GM12878 (cell line): ENCODE measurements around the gene CAV2. TPM values are rescaled to one million over a fixed set of nuclear protein-coding genes. Genes with fewer than 3 reads are reported as not detected.

Source experiments
- ATAC-seq: fragments of 200-7000 bp; cut with Tn5 transposase; 3 replicates; pipeline ENCODE4 v1.9.1; 2020; ENCODE audit warnings: mild to moderate bottlenecking, moderate library complexity
- BruUV-seq: library from RNA; stranded (reverse); fragments of 400-500 nt; replicated peaks from 2 replicates; lab custom pipeline; 2021; lab: Mats Ljungman, UMichigan
- CTCF ChIA-PET: fragments of 300-600 bp; sonication (Branson Sonifier 250); formaldehyde crosslinking; extraction: SDS; loops from one replicate; lab custom pipeline; 2021; ENCODE audit warnings: inconsistent platforms; lab: Yijun Ruan, JAX
- POLR2A ChIA-PET: fragments of 350-600 bp; formaldehyde crosslinking; extraction: SDS; loops from one replicate; lab custom pipeline; 2021; ENCODE audit warnings: inconsistent platforms; lab: Charles Lee
- RAD21 ChIA-PET: fragments of 300-600 bp; sonication (Branson Sonifier 250); formaldehyde crosslinking; loops from one replicate; lab custom pipeline; 2023; ENCODE audit warnings: antibody characterized with exemption; ENCODE audit not compliant: unreplicated experiment; lab: Charles Lee
- SMC1A ChIA-PET: fragments of 300-600 bp; sonication (Branson Sonifier 250); formaldehyde crosslinking; loops from one replicate; lab custom pipeline; 2023; ENCODE audit not compliant: unreplicated experiment, uncharacterized antibody; lab: Charles Lee
- DNase-seq: peaks from one replicate; pipeline ENCODE4 v3.0.0-alpha.2; 2011; ENCODE audit warnings: low read depth, low spot score
- FAIRE-seq: peaks from 3 replicates; lab custom pipeline; 2011; peaks lifted over from hg19 to GRCh38; lab: Jason Lieb, UNC
- H2AFZ ChIP-seq: 2 replicates; pipeline ENCODE4 v1.6.0; 2011; ENCODE audit warnings: low read depth, low read length, control low read depth; ENCODE audit not compliant: control insufficient read depth
- H3K27ac ChIP-seq: 2 replicates; pipeline ENCODE4 v1.5.1; 2011; ENCODE audit warnings: control low read depth; ENCODE audit not compliant: control insufficient read depth, insufficient read depth
- H3K27me3 ChIP-seq, 2 experiments: replicated peaks in 1 of 2; 2 replicates each; pipeline versions ENCODE4 v1.6.0 to v1.6.1; 2011; ENCODE audit warnings: low read length in 1 of 2; ENCODE audit not compliant: control insufficient read depth in 2 of 2, insufficient read depth in 2 of 2
- H3K36me3 ChIP-seq, 2 experiments: 2 replicates each; pipeline ENCODE4 v1.5.1; 2011; ENCODE audit warnings: low read length in 1 of 2; ENCODE audit not compliant: control insufficient read depth in 2 of 2, insufficient read depth in 2 of 2
- H3K4me1 ChIP-seq: 2 replicates; pipeline ENCODE4 v1.6.1; 2011; ENCODE audit warnings: mild to moderate bottlenecking, low read length, moderate library complexity, mixed read lengths; ENCODE audit not compliant: control insufficient read depth, insufficient read depth
- H3K4me2 ChIP-seq: 2 replicates; pipeline ENCODE4 v1.6.0; 2011; ENCODE audit warnings: control low read depth; ENCODE audit not compliant: control insufficient read depth, insufficient read depth
- H3K4me3 ChIP-seq: fragments of 200-600 bp; sonication (generic); 2 replicates; pipeline ENCODE4 v1.5.1; 2016
- H3K79me2 ChIP-seq: 2 replicates; pipeline ENCODE4 v1.6.0; 2011; ENCODE audit warnings: low read length; ENCODE audit not compliant: control insufficient read depth, insufficient read depth
- H3K9ac ChIP-seq: 2 replicates; pipeline ENCODE4 v1.8.0; 2011; ENCODE audit warnings: low read length, control low read depth, mixed read lengths; ENCODE audit not compliant: control insufficient read depth, insufficient read depth
- H3K9me3 ChIP-seq: replicated peaks from 3 replicates; pipeline ENCODE4 v1.5.1; 2011; ENCODE audit warnings: mild to moderate bottlenecking, low read length; ENCODE audit not compliant: control insufficient read depth, insufficient read depth
- H4K20me1 ChIP-seq: 2 replicates; pipeline ENCODE4 v1.6.0; 2011; ENCODE audit not compliant: control insufficient read depth, insufficient read depth
- HCFC1 ChIP-seq: fragments of 150-350 bp; IDR thresholded peaks from 2 replicates; pipeline ENCODE4 v1.6.1; 2014; ENCODE audit warnings: low read length
- KDM1A ChIP-seq: fragments of 200-600 bp; sonication (generic); IDR thresholded peaks from 2 replicates; pipeline ENCODE4 v1.6.1; 2016; ENCODE audit warnings: borderline replicate concordance
- WGBS: methylation state at CpG from one replicate; pipeline ENCODE4 v1.1.6; 2016; ENCODE audit warnings: low lambda C conversion rate; ENCODE audit not compliant: insufficient replicate concordance, insufficient coverage; ENCODE audit errors: missing lambda C conversion rate; 5-methylcytosine and 5-hydroxymethylcytosine counted together
- in situ Hi-C: fragments of 300-500 bp; cut with MboI; formaldehyde crosslinking; loops from 9 replicates; pipeline ENCODE4 v1.14.3; 2018; ENCODE audit warnings: mixed read lengths
- intact Hi-C: fragments of 100-400 bp; cut with micrococcal nuclease; formaldehyde crosslinking; loops from one replicate; pipeline ENCODE4 v1.14.2; 2022; ENCODE audit not compliant: unreplicated experiment
- polyA plus RNA-seq, 11 experiments: library from polyadenylated mRNA; depleted of rRNA in 4 of 11; unstranded in 6 of 11; stranded (reverse) in 5 of 11; fragments of >200 nt; fragmentation: Nextera tagmentation in 4 of 11; fragmentation: Illumina TruSeq in 1 of 11; extraction: Ambion mirVana in 4 of 11; extraction: Trizol in 1 of 11; gene quantifications; 1 replicate in 1 of 11; 2 replicates in 10 of 11; pipeline versions ENCODE4 v1.2.1 to v1.2.3, GENCODE V29; 2011 to 2016; ENCODE audit warnings: inconsistent platforms in 2 of 11, missing spikeins in 2 of 11, low read depth in 1 of 11
- total RNA-seq, 4 experiments: library from RNA; depleted of rRNA in 3 of 4; stranded (reverse); fragments of >200 nt in 3 of 4; fragmentation: Illumina TruSeq in 1 of 4; extraction: Trizol in 1 of 4; gene quantifications; 2 replicates each; pipeline versions ENCODE4 v1.2.1 to v1.2.3, GENCODE V29; 2013 to 2021
- TF ChIP-seq, protein P1 (sequence below), 3 experiments: IDR thresholded peaks in 2 of 3; conservative IDR thresholded peaks in 1 of 3; 2 replicates each; pipeline ENCODE4 v1.5.1; 2011; ENCODE audit warnings: low read depth in 3 of 3, low read length in 3 of 3, mild to moderate bottlenecking in 3 of 3, control low read depth in 2 of 3, moderate library complexity in 2 of 3, inconsistent platforms in 1 of 3, mixed read lengths in 1 of 3; ENCODE audit not compliant: control insufficient read depth in 2 of 3, insufficient read depth in 1 of 3; ENCODE audit errors: extremely low read depth in 1 of 3

Gene CAV2
- total and polyA plus RNA-seq, 10 of the 15 experiments (the other 5 are each of a cell fraction or from before 2014, with no cell fraction given): 0.77 to 11.4 (median 2.5) TPM

DNA sequence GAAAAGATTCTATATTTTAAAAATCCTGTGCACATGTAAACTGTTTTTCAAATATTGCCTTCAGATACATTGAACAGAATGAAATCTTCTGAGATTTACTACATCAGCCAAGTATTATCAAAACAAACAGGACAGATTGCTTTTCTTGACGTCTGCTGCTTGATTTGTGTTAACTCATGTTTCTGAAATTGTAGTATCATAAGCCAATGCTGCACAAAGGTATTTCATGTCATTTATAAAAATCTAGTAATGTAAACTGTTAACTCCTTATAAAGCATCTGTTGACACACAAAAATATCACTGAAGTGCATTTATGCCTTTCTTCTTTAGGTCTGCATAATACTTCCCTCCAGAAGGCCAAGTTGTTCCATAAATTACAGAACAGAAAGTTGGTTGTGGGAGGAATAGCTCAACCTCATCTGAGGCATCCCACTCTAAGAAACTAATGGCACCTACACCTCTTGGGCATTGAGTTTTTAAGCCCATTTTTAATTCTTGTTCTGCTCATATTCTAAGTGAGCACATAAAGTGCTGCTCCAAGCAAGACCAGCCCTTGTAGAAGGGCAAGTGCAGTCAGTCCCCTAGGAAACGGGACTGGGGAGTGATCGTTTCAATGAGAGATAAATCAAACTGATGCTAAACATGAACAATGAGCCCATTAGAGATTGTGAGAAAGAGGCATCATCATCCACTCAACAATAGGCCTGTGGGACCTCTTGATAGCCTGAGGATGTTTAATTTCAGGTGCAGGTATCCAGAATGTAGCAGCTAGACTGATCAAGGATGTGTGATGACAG, 53.8 kb downstream of the CAV2 start:
- H3K79me2 ChIP-seq: no peaks in the 10 kb centered on the region

More for the DNA sequence above, 53.8 kb downstream of the CAV2 start:
- Histone ChIP-seq H2AFZ (no peak overlapping the region), H3K4me1 (peaks cover 10% of the 10 kb centered on the region; the same call in 1 of the 2 replicates), H3K27me3 (no peaks in the 10 kb centered on the region), H3K27ac (no peak overlapping the region), H4K20me1 (no peaks in the 10 kb centered on the region), H3K36me3 (no peaks in the 10 kb centered on the region), H3K9ac (no peak overlapping the region), H3K9me3 (no peaks in the 10 kb centered on the region), H3K4me3 (no peak overlapping the region), H3K4me2 (no peak overlapping the region)
- DNase-seq: no peak
- 76% methylated on average over 3 of the region's 3 CpGs for WGBS
- ChIA-PET POLR2A (no interaction called here), CTCF (no interaction called here), SMC1A (interaction anchor here (0.6 kb wide), 1 partner anchor 375 kb away, joined by 3 read pairs; no protein-coding TSS in a partner anchor), RAD21 (no interaction called here)
- TF ChIP-seq HCFC1 (no peak), KDM1A (no peak)
- TF ChIP-seq, protein P1, sequence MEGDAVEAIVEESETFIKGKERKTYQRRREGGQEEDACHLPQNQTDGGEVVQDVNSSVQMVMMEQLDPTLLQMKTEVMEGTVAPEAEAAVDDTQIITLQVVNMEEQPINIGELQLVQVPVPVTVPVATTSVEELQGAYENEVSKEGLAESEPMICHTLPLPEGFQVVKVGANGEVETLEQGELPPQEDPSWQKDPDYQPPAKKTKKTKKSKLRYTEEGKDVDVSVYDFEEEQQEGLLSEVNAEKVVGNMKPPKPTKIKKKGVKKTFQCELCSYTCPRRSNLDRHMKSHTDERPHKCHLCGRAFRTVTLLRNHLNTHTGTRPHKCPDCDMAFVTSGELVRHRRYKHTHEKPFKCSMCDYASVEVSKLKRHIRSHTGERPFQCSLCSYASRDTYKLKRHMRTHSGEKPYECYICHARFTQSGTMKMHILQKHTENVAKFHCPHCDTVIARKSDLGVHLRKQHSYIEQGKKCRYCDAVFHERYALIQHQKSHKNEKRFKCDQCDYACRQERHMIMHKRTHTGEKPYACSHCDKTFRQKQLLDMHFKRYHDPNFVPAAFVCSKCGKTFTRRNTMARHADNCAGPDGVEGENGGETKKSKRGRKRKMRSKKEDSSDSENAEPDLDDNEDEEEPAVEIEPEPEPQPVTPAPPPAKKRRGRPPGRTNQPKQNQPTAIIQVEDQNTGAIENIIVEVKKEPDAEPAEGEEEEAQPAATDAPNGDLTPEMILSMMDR (IDR thresholded peaks at IDR 0.05 in 2 of 3, conservative IDR thresholded peaks at IDR 0.05 in 1 of 3; ENCODE audit: control insufficient read depth in 2 of 3, extremely low read depth in 1 of 3, insufficient read depth in 1 of 3, low read depth in 3 of 3, low read length in 3 of 3): no peak
- FAIRE-seq: no peak
- ATAC-seq: no peak
- no TSS peak for BruUV-seq
- in situ Hi-C loops: no loop called here
- intact Hi-C loops: no loop called here
